ENCODE measurements around the gene BTG4. TPM values are rescaled to one million over a fixed set of nuclear protein-coding genes. Genes with fewer than 3 reads are reported as not detected.
A peak's percentile ranks its signal among the peaks of the same experiment; 100 is the strongest.

Gene BTG4
- total and polyA plus RNA-seq, 2 experiments from 2014 or later = 0.33 TPM; not detected in 1

DNA sequence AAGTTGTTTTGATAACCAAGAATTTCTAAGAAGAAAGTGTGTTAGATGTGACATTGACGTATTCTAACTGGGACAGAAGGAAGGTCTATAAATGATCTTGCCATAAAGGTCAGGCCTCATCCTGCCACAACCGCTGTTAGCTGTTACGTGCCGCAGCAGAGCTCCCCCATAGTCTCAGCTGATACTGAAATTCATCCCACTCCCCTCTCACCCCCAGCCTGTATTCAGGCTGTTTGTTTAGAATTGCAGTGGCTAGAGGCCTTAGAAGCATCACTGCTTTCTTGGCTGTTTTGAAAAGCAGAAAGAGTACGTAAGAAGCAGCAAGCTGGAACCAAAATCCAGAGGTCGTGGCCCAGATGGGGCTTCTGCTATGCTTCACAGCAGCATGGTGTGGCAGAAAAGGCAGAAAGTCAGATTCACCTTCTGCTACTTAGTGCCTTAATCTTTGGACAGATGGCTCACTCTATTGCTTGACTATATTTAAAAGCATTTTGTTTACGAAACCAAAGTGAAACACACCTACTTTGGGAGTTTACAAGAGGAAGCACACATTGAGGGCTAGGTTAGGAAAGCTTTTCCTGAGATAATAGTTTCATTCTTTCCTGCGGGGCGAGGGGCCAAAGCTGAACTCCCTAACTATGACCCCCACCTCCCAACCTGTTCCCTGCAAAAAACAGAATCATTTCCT lies 27.4 kb upstream of the BTG4 start:
- Histone ChIP-seq H3K4me2 (ENCODE audit: unreplicated experiment) (peak overlapping the region; percentile 98), H3K36me3 (ENCODE audit: low read depth) (peaks cover 6% of the 10 kb centered on the region), H3K4me3 (peak overlapping the region; percentile 90), H4K20me1 (ENCODE audit: insufficient read depth) (no peaks in the 10 kb centered on the region), H3K9ac (peak overlapping the region; percentile 90), H3K9me3 (ENCODE audit: low read depth) (no peaks in the 10 kb centered on the region), H3K79me2 (ENCODE audit: insufficient read depth) (peaks cover 41% of the 10 kb centered on the region), H3F3A (ENCODE audit: insufficient read depth) (no peaks in the 10 kb centered on the region), H2AFZ (peak overlapping the region; percentile 86), H3K4me1 (ENCODE audit: insufficient read depth) (peaks cover 36% of the 10 kb centered on the region), H3K9me2 (ENCODE audit: insufficient read depth) (no peaks in the 10 kb centered on the region), H3K27me3 (replicated peaks; ENCODE audit: insufficient read depth) (no peaks in the 10 kb centered on the region), H3K27ac (no peak overlapping the region)
- 95 to 97% methylated on average over 9 of the region's 9 CpGs for WGBS, 2 experiments (ENCODE audit: low coverage in 1 of 2, low lambda C conversion rate in 2 of 2, missing lambda C conversion rate in 2 of 2)
- in situ Hi-C loops (cut with MboI) = no loop called here
- no peak for DNase-seq
- TF ChIP-seq EZH2 (IDR thresholded peaks at IDR 0.05; ENCODE audit: insufficient read depth, poor library complexity, severe bottlenecking) = no peak
- no peak for TF ChIP-seq EZH2phosphoT487 (IDR thresholded peaks at IDR 0.05; ENCODE audit: insufficient read depth, low read depth)

DNA sequence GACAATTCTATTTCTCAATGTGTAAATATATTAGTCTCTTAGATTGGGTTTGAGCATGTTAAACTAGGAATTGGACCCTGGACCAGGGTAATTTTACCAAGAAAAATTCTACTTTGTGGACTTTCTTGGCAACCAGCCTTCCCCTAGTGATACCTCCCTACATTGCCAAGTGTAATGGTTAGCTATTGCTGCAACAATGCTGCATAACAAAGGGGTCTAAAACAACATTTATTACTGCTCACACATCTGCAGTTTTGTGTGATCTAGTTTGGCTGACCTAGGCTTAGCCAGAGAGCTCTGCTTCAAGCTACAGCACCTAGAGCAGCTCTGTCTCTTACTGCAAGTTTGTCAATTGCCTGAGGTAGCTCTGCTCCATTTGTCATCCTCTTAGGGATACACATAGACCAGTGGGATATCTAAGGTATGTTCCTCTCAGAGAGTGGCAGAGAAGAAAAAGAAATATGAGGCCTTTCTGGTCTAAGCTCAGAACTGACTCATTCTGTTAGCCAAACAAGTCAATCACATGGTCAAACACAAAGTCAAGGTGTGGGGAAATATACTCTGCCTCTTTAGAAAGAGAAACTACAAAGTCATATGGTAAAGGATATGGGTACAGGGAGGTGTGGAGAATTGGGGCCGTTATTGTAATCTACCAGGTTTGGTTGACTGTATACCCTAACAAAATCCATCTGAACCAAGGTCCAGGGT lies 26.4 kb upstream of the BTG4 start:
- WGBS, 2 experiments (ENCODE audit: low coverage in 1 of 2, low lambda C conversion rate in 2 of 2, missing lambda C conversion rate in 2 of 2) = 96 to 97% methylated on average over 1 of the region's 1 CpG
- Histone ChIP-seq H3K4me3 (no peak overlapping the region), H4K20me1 (ENCODE audit: insufficient read depth) (no peaks in the 10 kb centered on the region), H3K27me3 (replicated peaks; ENCODE audit: insufficient read depth) (no peaks in the 10 kb centered on the region), H3K36me3 (ENCODE audit: low read depth) (no peaks in the 10 kb centered on the region), H3K9me3 (ENCODE audit: low read depth) (no peaks in the 10 kb centered on the region), H3K9me2 (ENCODE audit: insufficient read depth) (no peaks in the 10 kb centered on the region), H3K9ac (no peak overlapping the region), H3F3A (ENCODE audit: insufficient read depth) (no peaks in the 10 kb centered on the region), H3K4me2 (ENCODE audit: unreplicated experiment) (no peak overlapping the region), H3K4me1 (ENCODE audit: insufficient read depth) (peaks cover 26% of the 10 kb centered on the region), H3K79me2 (ENCODE audit: insufficient read depth) (peaks cover 33% of the 10 kb centered on the region), H3K27ac (no peak overlapping the region), H2AFZ (no peak overlapping the region; the same call in 1 of the 2 replicates)
- TF ChIP-seq EZH2phosphoT487 (IDR thresholded peaks at IDR 0.05; ENCODE audit: insufficient read depth, low read depth) (no peak), EZH2 (IDR thresholded peaks at IDR 0.05; ENCODE audit: insufficient read depth, poor library complexity, severe bottlenecking) (no peak)
- no peak for DNase-seq
- in situ Hi-C loops (cut with MboI) = no loop called here

DNA sequence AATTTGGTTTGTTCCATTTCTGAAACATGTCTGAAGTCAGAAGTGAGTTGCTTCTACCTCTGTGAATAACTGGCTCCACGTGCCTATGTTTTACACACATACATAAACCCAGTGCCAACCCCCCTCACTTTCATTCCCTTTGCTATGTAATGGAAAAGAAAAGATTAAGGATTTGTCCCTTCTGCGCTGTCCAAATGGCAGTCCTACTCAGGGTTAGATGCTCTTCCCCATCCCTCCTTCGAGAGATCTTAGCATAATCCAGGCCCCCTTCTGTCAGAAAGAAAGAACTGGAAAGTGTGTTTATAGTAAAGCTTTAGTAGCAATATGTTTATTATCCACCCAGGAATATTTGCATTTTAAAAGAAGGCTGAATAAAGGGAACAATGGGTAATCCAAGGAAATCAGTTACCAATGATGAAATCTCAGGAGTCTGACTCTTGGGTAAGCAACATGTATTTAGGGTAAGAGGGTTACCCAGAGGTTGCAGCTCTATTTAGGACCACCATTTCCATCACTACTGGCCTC lies 25.2 kb upstream of the BTG4 start:
- no peak for DNase-seq
- no peak overlapping the region for H3K9ac ChIP-seq
- H3K9me3 ChIP-seq (ENCODE audit: low read depth) = no peaks in the 10 kb centered on the region
- no peak overlapping the region for H3K4me3 ChIP-seq
- no peak overlapping the region for H2AFZ ChIP-seq
- peaks cover 19% of the 10 kb centered on the region for H3K4me1 ChIP-seq (ENCODE audit: insufficient read depth)
- H3F3A ChIP-seq (ENCODE audit: insufficient read depth) = peaks cover 2% of the 10 kb centered on the region; the same call in 1 of the 2 replicates
- H4K20me1 ChIP-seq (ENCODE audit: insufficient read depth) = no peaks in the 10 kb centered on the region
- no peaks in the 10 kb centered on the region for H3K9me2 ChIP-seq (ENCODE audit: insufficient read depth)
- TF ChIP-seq EZH2 (IDR thresholded peaks at IDR 0.05; ENCODE audit: insufficient read depth, poor library complexity, severe bottlenecking) (no peak), EZH2phosphoT487 (IDR thresholded peaks at IDR 0.05; ENCODE audit: insufficient read depth, low read depth) (no peak)
- no peaks in the 10 kb centered on the region for H3K36me3 ChIP-seq (ENCODE audit: low read depth)
- peaks cover 22% of the 10 kb centered on the region for H3K79me2 ChIP-seq (ENCODE audit: insufficient read depth)
- H3K27me3 ChIP-seq (replicated peaks; ENCODE audit: insufficient read depth) = no peaks in the 10 kb centered on the region
- H3K27ac ChIP-seq = no peak overlapping the region
- H3K4me2 ChIP-seq (ENCODE audit: unreplicated experiment) = no peak overlapping the region
- in situ Hi-C loops (cut with MboI) = no loop called here
- 70 to 74% methylated on average over 3 of the region's 3 CpGs for WGBS, 2 experiments (ENCODE audit: low coverage in 1 of 2, low lambda C conversion rate in 2 of 2, missing lambda C conversion rate in 2 of 2)

DNA sequence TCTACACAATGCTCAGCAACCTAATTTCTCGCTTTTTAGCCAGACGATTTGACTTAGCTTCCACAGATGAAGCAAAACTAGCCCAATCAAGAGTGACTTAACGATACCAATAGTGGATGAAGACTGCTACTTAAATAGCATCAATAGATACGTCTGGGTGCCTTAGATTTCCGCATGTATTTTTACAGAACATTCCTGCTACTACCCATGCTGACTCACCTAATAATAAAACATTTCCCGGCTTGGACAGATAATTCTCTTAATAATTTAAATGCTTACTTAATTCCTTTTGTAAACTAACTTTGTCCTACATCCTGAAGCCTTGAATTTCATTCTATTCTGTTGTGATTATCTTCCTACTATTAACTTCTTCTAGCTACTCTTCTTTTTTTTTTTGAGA lies 23.1 kb upstream of the BTG4 start:
- H3K4me2 ChIP-seq (ENCODE audit: unreplicated experiment) = no peak overlapping the region
- TF ChIP-seq EZH2phosphoT487 (IDR thresholded peaks at IDR 0.05; ENCODE audit: insufficient read depth, low read depth) (no peak), EZH2 (IDR thresholded peaks at IDR 0.05; ENCODE audit: insufficient read depth, poor library complexity, severe bottlenecking) (no peak)

More for the DNA sequence above, 23.1 kb upstream of the BTG4 start:
- Histone ChIP-seq H3K9me3 (ENCODE audit: low read depth) (no peaks in the 10 kb centered on the region), H3K36me3 (ENCODE audit: low read depth) (no peaks in the 10 kb centered on the region), H3K9ac (no peak overlapping the region), H4K20me1 (ENCODE audit: insufficient read depth) (no peaks in the 10 kb centered on the region), H3K27me3 (replicated peaks; ENCODE audit: insufficient read depth) (no peaks in the 10 kb centered on the region), H3K79me2 (ENCODE audit: insufficient read depth) (peaks cover 4% of the 10 kb centered on the region; the same call in 1 of the 2 replicates), H3K9me2 (ENCODE audit: insufficient read depth) (no peaks in the 10 kb centered on the region), H3K4me3 (no peak overlapping the region), H3K4me1 (ENCODE audit: insufficient read depth) (peaks cover 27% of the 10 kb centered on the region), H2AFZ (no peak overlapping the region), H3K27ac (no peak overlapping the region), H3F3A (ENCODE audit: insufficient read depth) (peaks cover 19% of the 10 kb centered on the region)
- in situ Hi-C loops (cut with MboI) = no loop called here
- DNase-seq = no peak
- WGBS, 2 experiments (ENCODE audit: low coverage in 1 of 2, low lambda C conversion rate in 2 of 2, missing lambda C conversion rate in 2 of 2) = 87 to 89% methylated on average over 6 of the region's 6 CpGs

Data from GM23248 (cell line).